ENCODE measurements around the gene RPAP3.

DNA sequence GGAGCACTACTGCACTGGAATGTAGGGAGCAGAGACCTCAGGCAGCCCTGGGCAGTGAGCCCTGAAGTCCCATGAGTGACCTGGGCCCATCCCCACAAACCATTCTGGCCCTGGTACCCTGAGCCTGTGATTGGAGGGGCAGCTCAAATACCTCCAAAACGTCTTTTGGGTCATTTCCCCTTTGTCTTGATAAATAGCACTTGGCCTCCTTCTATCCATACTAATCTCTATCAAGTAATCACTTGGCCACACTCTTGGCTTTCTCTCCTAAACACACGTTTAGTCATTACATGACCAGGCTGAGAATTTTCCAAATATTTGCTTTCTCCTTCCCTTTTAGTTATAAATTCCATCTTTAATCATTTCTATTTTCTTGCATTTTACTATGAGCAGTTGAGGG, 91.3 kb downstream of the RPAP3 start:
- TF ChIP-seq EZH2 (IDR thresholded peaks at IDR 0.05; ENCODE audit: borderline replicate concordance, low read length) = no peak
- TF ChIP-seq, protein P1, sequence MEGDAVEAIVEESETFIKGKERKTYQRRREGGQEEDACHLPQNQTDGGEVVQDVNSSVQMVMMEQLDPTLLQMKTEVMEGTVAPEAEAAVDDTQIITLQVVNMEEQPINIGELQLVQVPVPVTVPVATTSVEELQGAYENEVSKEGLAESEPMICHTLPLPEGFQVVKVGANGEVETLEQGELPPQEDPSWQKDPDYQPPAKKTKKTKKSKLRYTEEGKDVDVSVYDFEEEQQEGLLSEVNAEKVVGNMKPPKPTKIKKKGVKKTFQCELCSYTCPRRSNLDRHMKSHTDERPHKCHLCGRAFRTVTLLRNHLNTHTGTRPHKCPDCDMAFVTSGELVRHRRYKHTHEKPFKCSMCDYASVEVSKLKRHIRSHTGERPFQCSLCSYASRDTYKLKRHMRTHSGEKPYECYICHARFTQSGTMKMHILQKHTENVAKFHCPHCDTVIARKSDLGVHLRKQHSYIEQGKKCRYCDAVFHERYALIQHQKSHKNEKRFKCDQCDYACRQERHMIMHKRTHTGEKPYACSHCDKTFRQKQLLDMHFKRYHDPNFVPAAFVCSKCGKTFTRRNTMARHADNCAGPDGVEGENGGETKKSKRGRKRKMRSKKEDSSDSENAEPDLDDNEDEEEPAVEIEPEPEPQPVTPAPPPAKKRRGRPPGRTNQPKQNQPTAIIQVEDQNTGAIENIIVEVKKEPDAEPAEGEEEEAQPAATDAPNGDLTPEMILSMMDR (IDR thresholded peaks at IDR 0.05; ENCODE audit: low read length) = no peak
